ENCODE measurements around the gene SPATA16.

The SPATA16 gene

GRCh38 chr3:172929451-172929850 is 211.6 kb downstream of the SPATA16 start:
- no peaks in the 10 kb centered on the region for H3K9me2 ChIP-seq (replicated peaks; ENCODE audit: control insufficient read depth, low read length)

GRCh38 chr3:172924546-172924945 is 216.5 kb downstream of the SPATA16 start:
- Histone ChIP-seq H3F3A (ENCODE audit: control insufficient read depth, insufficient read depth) (no peaks in the 10 kb centered on the region), H3K4me1 (ENCODE audit: control insufficient read depth, low read length) (no peaks in the 10 kb centered on the region), H3K9me2 (replicated peaks; ENCODE audit: control insufficient read depth, low read length) (no peaks in the 10 kb centered on the region), H3K36me3 (ENCODE audit: control insufficient read depth, low read length) (no peaks in the 10 kb centered on the region), H3K79me2 (ENCODE audit: control insufficient read depth, low read length) (no peaks in the 10 kb centered on the region), H3K27ac (ENCODE audit: low read depth, low read length) (no peak overlapping the region), H4K20me1 (ENCODE audit: control insufficient read depth, insufficient read depth, low read depth, low read length) (no peaks in the 10 kb centered on the region), H3K4me2 (ENCODE audit: low read length) (no peak overlapping the region), H3K4me3 (ENCODE audit: low read length) (no peak overlapping the region), H3K27me3 (ENCODE audit: control insufficient read depth, low read length) (no peaks in the 10 kb centered on the region), H3K9me3 (ENCODE audit: control insufficient read depth, insufficient read depth, low read length) (no peaks in the 10 kb centered on the region)
- TF ChIP-seq CTCF (IDR thresholded peaks at IDR 0.05; ENCODE audit: low read depth, low read length, poor library complexity, severe bottlenecking): no peak

More at GRCh38 chr3:172929451-172929850, 211.6 kb downstream of the SPATA16 start:
- Histone ChIP-seq H4K20me1 (ENCODE audit: control insufficient read depth, insufficient read depth, low read depth, low read length) (no peaks in the 10 kb centered on the region), H3K4me2 (ENCODE audit: low read length) (no peak overlapping the region), H3K79me2 (ENCODE audit: control insufficient read depth, low read length) (no peaks in the 10 kb centered on the region), H3K4me3 (ENCODE audit: low read length) (no peak overlapping the region), H3K4me1 (ENCODE audit: control insufficient read depth, low read length) (no peaks in the 10 kb centered on the region), H3K27ac (ENCODE audit: low read depth, low read length) (no peak overlapping the region), H3K9me3 (ENCODE audit: control insufficient read depth, insufficient read depth, low read length) (no peaks in the 10 kb centered on the region), H3F3A (ENCODE audit: control insufficient read depth, insufficient read depth) (no peaks in the 10 kb centered on the region), H3K36me3 (ENCODE audit: control insufficient read depth, low read length) (no peaks in the 10 kb centered on the region), H3K27me3 (ENCODE audit: control insufficient read depth, low read length) (no peaks in the 10 kb centered on the region)
- TF ChIP-seq EZH2phosphoT487 (IDR thresholded peaks at IDR 0.05; ENCODE audit: borderline replicate concordance, low read length) (no peak), CTCF (IDR thresholded peaks at IDR 0.05; ENCODE audit: low read depth, low read length, poor library complexity, severe bottlenecking) (no peak)

GRCh38 chr3:172919297-172919683 is 221.7 kb downstream of the SPATA16 start:
- no peaks in the 10 kb centered on the region for H3K79me2 ChIP-seq (ENCODE audit: control insufficient read depth, low read length)
- H4K20me1 ChIP-seq (ENCODE audit: control insufficient read depth, insufficient read depth, low read depth, low read length): no peaks in the 10 kb centered on the region
- no peaks in the 10 kb centered on the region for H3F3A ChIP-seq (ENCODE audit: control insufficient read depth, insufficient read depth)
- no peak overlapping the region for H3K4me3 ChIP-seq (ENCODE audit: low read length)
- no peaks in the 10 kb centered on the region for H3K4me1 ChIP-seq (ENCODE audit: control insufficient read depth, low read length)
- peaks cover 3% of the 10 kb centered on the region for H3K27me3 ChIP-seq (ENCODE audit: control insufficient read depth, low read length)
- H3K27ac ChIP-seq (ENCODE audit: low read depth, low read length): no peak overlapping the region
- no peaks in the 10 kb centered on the region for H3K9me3 ChIP-seq (ENCODE audit: control insufficient read depth, insufficient read depth, low read length)
- no peaks in the 10 kb centered on the region for H3K36me3 ChIP-seq (ENCODE audit: control insufficient read depth, low read length)
- no peaks in the 10 kb centered on the region for H3K9me2 ChIP-seq (replicated peaks; ENCODE audit: control insufficient read depth, low read length)
- no peak overlapping the region for H3K4me2 ChIP-seq (ENCODE audit: low read length)
- no peak for TF ChIP-seq EZH2phosphoT487 (IDR thresholded peaks at IDR 0.05; ENCODE audit: borderline replicate concordance, low read length)
- TF ChIP-seq CTCF (IDR thresholded peaks at IDR 0.05; ENCODE audit: low read depth, low read length, poor library complexity, severe bottlenecking): no peak

Measured in DOHH2 (cell line).